Stimulated activated CD4-positive, alpha-beta T cell treated with anti-CD3 and anti-CD28 coated beads, TNF-alpha, amount 100 ng/mL, for 1 hour (primary cell): ENCODE results near the gene GPR143.
"Not testable (repeated sequence)": the region's sequence is repeated elsewhere in the genome, so short reads cannot be mapped to it uniquely, and the experiment has no call there.

Source experiments
- DNase-seq, 3 donors: peaks; one replicate each; pipeline ENCODE4 v3.0.0-alpha.2; 2020; ENCODE audit warnings: low read depth in 3 of 3, low spot score in 1 of 3

Gene GPR143

GRCh38 chrX:9770319-9770718, 4.7 kb upstream of the GPR143 start:
- DNase-seq: no peak

DNA sequence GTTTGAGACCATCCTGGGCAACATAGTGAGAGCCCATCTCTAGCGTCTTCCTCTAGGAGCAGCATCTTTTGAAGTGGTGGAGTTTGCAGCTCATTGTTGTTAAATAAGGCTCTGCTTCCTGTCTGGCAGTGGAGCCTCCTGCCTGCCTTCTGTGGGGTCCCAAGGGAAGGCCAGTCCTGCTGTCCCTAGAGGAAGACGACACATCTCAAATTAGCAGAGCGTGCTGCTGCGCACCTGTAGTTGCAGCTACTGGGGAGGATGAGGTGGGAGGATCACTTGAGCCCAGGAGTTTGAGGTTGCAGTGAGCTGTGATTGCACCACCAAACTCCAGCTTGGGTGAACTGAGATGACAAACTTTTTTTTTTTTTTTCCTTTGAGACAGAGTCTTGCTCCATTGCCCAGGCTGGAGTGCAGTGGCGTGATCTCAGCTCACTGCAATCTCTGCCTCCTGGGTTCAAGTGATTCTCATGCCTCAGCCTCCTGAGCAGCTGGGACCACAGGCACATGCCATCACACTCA, 2.7 kb upstream of the GPR143 start:
- not testable (repeated sequence) for DNase-seq

GRCh38 chrX:9767375-9767774, 1.7 kb upstream of the GPR143 start:
- no peak for DNase-seq

DNA sequence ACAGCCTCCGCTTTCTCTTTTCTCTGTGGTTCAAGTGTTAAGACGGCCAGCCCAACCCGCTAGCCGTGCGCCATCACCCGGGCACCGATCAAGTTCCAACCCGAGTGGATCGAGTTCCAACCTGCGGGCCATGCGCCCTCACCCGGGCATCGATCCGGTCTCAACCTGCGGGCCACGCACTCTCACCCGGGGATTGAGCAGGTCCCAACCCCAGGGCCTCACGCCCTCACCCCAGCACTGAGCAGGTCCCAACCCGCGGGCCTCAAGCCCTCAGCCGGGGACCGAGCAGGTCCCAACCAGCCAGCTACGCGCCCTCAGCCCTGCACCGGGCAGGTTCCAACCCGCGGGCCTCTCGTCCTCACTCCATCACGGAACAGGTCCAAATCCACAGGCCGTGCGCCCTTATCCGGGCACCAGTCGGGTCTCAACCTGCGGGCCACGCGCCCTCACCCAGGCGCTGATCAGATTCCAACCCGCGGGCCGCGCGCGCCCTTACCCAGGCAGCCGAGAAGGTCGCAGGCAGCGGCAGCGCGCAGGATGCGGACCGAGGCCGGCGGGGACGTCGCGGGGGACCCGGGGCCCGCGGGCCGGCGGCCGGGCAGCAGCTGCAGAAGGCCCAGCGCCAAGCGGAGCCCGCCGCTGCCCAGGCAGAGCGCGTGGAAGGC, 443 bp downstream of the GPR143 start:
- no peak for DNase-seq

DNA sequence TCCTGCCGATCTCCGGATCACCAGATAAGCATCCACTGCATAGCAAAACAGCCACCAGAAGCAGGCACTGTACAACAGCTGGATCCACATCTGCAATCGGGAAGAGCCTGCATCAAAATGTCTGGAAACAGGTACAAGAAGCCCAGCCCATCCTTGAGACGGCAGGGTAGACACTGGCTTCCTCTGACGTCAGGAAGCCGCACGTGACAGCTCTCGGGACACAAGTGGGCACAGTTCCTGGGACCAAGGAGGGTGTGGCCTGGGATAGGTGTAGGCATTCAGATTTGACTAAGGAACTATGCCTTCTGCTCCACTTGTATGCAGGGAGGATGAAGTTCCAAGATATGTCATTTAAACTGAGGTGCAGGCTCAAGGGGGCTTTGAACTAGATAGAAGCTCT, 6.3 kb downstream of the GPR143 start:
- no peak for DNase-seq

DNA sequence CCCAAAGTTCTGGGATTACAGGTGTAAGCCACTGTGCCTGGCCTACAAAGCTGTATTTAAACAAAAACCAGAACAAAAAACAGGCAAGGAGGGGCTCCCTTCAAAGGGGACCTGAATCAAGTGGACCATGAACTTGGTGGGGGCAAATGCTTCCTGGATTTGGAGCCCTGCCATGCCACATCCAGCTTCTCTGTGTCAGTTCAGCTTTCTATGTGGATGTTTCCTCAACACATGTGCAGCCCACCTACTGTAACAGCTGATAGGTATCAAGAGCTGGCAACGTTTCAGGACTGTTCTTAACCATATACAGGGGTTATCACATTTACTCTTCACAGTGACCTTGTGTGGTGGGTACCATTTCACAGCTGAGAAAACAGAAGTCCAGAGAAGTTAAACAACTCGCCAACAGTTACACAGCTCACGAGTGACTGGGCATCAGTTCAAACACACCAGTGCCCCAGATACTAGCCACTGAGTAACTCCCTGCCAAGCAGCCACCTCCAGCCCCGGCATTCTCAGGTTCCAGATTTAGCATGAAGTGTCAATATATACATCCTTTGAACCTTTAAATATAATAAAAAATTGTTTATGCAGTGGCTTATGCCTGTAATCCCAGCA, 7.5 kb downstream of the GPR143 start:
- DNase-seq: no peak

DNA sequence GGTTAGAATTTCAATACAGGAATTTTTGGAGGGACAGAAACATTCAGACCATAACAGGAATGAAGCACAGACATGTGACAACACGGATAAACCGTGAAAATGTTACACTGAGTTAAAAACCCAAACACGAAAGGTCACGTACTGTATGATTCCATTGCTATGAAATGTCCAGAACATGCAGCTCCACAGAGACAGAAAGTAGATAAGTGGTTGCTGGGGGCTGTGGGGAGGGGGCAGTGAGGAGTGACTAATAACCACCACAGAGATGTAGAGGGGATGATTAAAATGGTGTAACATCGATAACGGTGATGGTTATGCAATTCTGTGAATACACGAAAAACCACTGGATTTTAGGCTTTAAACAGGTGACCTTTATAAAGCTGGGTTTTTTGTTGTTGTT, 8.3 kb downstream of the GPR143 start:
- no peak for DNase-seq

- no peak for DNase-seq
These were observed 16.4 kb downstream of the GPR143 start for GRCh38 chrX:9749146-9749692.

- DNase-seq: no peak
These were observed 18.0 kb downstream of the GPR143 start for GRCh38 chrX:9747644-9748043.

DNA sequence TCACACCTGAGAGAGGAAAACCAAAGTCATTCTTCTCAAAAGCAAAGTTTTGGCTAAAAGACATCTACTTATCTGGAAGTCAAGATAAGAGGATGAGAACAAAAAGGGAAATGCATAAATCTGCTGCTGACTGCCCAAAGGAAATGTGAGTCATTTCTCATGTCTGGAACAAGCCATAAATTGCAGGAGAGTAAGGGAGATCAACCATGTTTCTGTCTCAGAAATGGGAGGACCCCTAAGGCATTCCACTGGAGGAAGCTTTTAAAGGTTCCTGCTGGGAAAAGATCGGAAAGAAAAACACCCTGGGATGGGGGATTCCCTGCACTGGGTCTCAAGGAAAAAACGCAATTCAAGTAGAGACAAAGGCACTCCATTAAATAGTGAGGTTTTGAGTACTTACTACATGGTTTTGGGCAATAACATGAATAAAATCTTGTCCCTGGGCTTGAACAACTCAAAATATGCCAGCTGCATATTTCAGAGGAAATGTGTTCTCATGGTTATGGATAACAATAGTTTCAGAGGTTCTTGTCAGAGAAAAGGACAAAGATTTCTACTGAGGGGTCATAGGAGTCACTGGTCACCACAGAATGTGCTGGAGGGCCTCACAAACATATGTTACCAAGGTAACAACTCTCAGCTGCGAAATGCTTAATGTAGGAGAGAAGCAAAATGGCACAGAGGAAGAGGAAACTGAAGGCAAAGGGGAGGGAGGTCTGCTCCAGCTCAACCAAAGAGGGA, 19.3 kb downstream of the GPR143 start:
- no peak for DNase-seq

DNA sequence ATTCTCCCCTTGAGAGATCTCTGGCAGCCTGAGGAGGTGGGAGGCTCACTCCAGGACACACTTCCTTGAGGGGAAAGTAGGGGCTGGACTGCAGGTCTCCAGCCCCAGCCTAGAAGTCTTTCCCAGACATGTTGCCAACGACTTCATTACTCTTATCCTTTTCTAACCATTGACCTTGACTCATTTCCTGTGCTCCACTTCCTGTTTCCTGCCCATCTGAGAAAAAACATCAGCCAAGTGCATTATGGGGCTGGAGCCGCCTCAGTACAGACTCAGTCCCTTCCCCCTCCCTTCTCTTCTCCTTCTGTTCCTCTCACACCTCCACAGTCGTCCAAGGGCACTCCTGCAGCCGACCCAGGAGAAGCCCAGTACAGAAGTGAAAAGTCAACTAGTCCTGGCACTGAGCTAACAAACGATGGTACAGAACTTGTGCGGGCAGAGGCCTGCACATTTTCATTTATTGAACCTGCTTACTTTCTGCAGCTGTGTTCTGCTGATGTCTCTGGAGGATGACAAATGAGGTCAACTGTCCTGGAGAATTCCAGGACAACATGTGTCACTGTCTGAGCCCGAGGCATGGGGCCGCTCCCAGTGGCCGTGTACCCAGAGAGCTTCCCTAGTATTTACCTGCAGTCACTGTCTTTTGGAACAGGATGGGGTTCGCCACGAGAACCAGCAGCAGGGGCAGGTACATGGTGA, 20.1 kb downstream of the GPR143 start:
- no peak for DNase-seq

GRCh38 chrX:9739130-9739529, 26.5 kb downstream of the GPR143 start:
- DNase-seq: no peak

DNA sequence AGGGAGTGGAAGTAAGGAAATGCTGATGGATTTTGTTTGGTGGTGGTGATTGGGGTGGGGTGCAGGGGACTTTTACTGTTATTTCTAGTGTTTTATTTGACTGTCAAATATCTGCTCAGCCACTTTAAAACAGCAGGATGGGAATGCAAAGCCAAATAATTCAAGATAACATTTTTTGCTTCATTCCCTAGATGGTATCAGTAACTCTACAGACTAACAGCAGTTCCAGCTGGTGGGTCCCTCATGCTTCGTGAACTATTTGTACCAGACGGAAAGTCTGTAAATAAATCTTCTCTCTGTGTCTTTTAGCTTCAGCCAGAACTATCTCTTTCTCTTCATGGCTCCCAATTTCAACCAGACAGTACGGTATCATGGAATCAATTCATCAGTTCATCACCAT, 27.5 kb downstream of the GPR143 start:
- no peak for DNase-seq

DNA sequence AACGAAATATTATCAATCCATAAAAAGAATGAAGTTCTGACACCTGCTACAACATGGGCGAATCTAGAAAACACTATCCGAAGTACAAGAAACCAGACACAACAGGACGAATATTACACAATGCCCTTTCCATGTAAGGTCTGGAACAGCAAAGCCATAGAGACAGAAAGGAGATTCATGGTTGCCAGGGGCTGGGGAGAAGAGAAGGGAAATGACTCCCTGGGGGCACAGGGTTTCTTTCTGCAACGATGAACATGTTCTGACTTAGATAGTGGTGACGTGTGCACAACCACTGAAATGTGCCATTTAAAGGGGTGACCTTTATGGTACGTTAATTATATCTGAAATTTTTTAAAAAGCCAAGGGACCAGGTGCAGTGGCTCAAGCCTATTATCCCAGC, 28.3 kb downstream of the GPR143 start:
- DNase-seq: no peak

- no peak for DNase-seq
These were observed 34.9 kb downstream of the GPR143 start for GRCh38 chrX:9730752-9731151.

GRCh38 chrX:9730078-9730477, 35.6 kb downstream of the GPR143 start:
- no peak for DNase-seq

- DNase-seq: no peak
These were observed 36.3 kb downstream of the GPR143 start for GRCh38 chrX:9729171-9729885.

DNA sequence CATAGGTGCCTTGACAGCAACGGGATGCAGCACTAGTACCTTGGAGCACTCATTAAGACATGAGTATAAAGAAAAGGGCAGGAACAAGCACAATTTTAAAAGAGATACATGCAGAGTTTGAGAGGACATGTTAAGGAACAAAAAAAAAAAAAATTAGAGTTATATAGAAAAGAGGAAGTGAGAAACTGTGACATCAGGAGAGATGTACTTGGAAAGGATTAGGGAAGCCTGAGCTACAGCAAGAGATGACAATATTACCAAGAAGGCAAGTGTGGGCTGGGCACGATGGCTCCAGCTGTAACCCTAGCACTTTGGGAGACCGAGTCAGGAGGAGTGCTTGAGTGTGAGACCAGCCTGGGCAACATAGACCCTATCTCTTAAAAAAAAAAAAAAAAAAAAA, 37.4 kb downstream of the GPR143 start:
- no peak for DNase-seq

- DNase-seq: no peak
These were observed 40.9 kb downstream of the GPR143 start for GRCh38 chrX:9724711-9725110.

GRCh38 chrX:9717376-9717775, 48.3 kb downstream of the GPR143 start:
- DNase-seq: no peak

DNA sequence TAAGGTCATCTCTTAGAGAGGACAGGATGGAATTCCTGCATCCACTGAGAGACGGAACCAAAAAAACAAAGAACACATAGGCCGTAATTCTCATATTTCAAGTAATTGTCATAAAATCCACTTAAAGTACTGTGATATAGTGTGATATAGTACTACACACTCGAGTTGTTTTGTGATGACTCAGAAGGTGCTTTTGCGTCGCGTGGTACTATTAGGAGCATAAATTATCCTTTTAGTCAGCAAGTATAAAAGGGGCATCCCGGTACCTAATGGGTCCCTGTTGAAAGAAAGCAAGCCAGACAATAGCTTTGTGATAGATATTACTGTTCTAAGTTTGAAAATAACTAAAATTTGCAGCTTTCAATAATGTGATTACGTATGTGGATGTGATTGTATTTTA, 55.3 kb downstream of the GPR143 start:
- DNase-seq: no peak
